Astrocyte of the spinal cord (primary cell): Measurements from ENCODE around the gene COIL.
"Not testable (repeated sequence)": the region's sequence is repeated elsewhere in the genome, so short reads cannot be mapped to it uniquely, and the experiment has no call there.

Experiments
- DNase-seq: peaks from one replicate; pipeline ENCODE4 v3.0.0; 2011; ENCODE audit warnings: low read depth, low spot score
- H3K4me3 ChIP-seq: 2 replicates; pipeline ENCODE4 v1.5.1; 2011; ENCODE audit warnings: low read depth, mild to moderate bottlenecking, low read length, moderate library complexity
- CTCF ChIP-seq: IDR thresholded peaks from 2 replicates; pipeline ENCODE4 v1.5.1; 2012; ENCODE audit warnings: low read depth, mild to moderate bottlenecking, low read length, inconsistent platforms
- in situ Hi-C: cut with HindIII; loops from 2 replicates; pipeline ENCODE4 v1.10.0; 2017; ENCODE audit warnings: low sequenced_read_pairs

COIL gene

GRCh38 chr17:56992364-56992763, 31.5 kb upstream of the COIL start:
- no peak for TF ChIP-seq CTCF
- H3K4me3 ChIP-seq, result no peak overlapping the region
- in situ Hi-C loops, result no loop called here
- no peak for DNase-seq

DNA sequence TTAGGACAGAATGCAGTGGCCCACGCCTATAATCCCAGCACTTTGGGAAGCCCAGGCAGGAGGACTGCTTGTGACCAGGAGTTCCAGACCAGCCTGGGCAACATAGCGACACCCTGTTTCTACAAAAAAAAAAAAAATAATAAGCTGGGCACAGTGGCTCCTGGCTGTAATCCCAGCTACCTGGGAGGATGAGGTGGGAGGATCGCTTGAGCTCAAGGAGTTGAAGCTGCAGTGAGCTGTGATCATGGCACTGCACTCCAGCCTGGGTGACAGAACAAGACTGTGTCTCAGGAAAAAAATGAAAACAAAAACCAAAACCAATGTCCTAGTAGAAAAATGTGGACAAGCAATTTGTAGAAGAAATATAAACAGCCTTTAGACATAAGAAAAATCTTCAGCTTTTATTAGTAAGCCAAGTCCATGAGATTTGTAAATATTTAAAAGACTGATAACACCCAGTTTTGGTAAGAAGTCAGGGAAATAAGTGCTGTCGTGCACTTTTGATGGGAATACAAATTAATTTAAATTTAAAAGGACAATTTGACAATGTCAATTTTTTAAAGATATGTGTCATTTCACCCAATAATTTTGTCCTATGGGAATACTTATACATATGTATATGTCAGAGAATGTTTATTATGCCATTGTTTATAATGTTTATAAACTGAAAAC, 28.2 kb upstream of the COIL start:
- in situ Hi-C loops, result no loop called here
- no peak for DNase-seq
- H3K4me3 ChIP-seq, result no peak overlapping the region
- no peak for TF ChIP-seq CTCF

DNA sequence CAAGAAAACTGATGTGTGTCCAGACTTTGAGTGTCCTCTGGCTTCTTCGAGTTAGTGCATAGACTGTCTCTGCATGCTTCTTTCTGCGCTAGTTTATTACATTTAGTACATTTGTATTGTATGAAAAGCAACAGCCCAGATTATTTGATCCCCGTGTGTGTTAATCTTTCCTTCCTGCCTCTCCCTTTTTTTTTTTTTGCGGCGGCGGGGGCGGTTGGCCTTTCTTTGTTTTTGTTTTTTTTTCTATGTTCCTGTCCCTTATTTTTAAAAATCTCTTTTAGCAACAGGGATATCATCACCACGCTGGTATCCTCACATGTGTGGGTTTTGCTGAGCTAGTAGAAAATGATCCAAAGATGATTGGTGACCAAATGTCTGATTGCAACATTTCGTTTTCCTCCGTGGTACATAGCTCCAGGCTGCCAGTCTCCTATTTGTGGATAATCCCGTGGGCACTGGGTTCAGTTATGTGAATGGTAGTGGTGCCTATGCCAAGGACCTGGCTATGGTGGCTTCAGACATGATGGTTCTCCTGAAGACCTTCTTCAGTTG, 26.5 kb upstream of the COIL start:
- no peak for TF ChIP-seq CTCF
- no peak overlapping the region for H3K4me3 ChIP-seq
- in situ Hi-C loops, result no loop called here
- DNase-seq, result no peak

GRCh38 chr17:56985371-56986162, 24.7 kb upstream of the COIL start:
- DNase-seq, result no peak
- H3K4me3 ChIP-seq, result no peak overlapping the region
- in situ Hi-C loops, result no loop called here

DNA sequence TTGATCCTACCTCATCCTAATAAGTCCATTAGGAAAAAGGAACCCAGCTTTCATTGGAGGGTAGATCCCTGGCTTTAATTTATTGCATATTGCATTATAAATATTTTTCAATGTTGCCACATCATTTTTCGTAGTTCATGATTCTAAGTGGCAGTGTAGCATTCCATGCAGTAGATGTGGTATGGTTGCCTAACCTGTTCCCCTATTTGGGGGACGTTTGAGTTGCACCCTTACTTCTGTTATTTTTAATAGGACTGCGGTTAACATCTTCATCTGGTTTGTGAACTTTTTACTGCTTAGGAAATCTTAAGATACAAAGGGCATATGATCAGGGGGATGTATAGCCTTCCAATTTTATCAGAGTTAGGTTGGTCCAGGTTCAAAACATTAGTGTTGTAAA, 22.5 kb upstream of the COIL start:
- in situ Hi-C loops, result no loop called here
- no peak for DNase-seq

More at GRCh38 chr17:56985371-56986162, 24.7 kb upstream of the COIL start:
- no peak for TF ChIP-seq CTCF

DNA sequence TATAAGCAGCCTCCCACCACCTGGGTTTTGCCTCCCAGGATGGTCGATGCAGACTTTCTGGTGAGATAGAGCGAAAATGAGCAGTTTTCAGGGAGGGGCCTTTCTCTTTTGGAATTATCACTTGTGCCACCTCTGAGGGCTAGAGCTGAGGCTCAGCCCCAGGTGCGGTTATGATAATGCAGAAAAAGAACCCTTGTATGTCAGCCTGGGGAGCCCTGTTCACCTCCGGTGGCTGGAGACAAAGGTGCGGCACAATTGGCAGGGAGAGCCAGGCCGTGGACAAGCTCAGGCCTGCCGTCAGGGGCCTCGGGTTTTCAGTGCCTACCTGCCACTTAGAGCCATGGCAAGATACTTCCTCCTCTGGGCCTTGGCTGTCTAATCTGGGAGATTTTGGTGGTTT, 21.5 kb upstream of the COIL start:
- TF ChIP-seq CTCF, result no peak
- DNase-seq, result no peak
- in situ Hi-C loops, result no loop called here
- H3K4me3 ChIP-seq, result no peak overlapping the region

More for the DNA sequence above, 22.5 kb upstream of the COIL start:
- H3K4me3 ChIP-seq, result no peak overlapping the region
- TF ChIP-seq CTCF, result no peak

- H3K4me3 ChIP-seq, result not testable (repeated sequence)
These were observed 19.7 kb upstream of the COIL start for GRCh38 chr17:56980526-56980925.

More at GRCh38 chr17:56980526-56980925, 19.7 kb upstream of the COIL start:
- in situ Hi-C loops, DNase-seq: not testable (repeated sequence)
